ENCODE results near the gene SP140L. TPM values are rescaled to one million over a fixed set of nuclear protein-coding genes. Genes with fewer than 3 reads are reported as not detected.

Gene SP140L
- total RNA-seq, 1 donor from 2014 or later = 32.2 TPM

- Histone ChIP-seq H3K27me3 (ENCODE audit: insufficient read depth, low read length) (no peaks in the 10 kb centered on the region), H3K79me2 (ENCODE audit: insufficient read depth, low read length) (peaks cover 92% of the 10 kb centered on the region), H3K4me2 (ENCODE audit: low read length) (peak overlapping the region; percentile 1), H3K4me3 (ENCODE audit: insufficient read depth, low read depth, low read length) (no peak overlapping the region), H3K9me3 (ENCODE audit: insufficient read depth, low read depth, low read length) (no peaks in the 10 kb centered on the region), H3K4me1 (ENCODE audit: insufficient read depth, low read length) (peaks cover 4% of the 10 kb centered on the region), H2AFZ (ENCODE audit: low read depth, low read length) (no peak overlapping the region), H3K36me3 (ENCODE audit: insufficient read depth, low read length) (peaks cover 4% of the 10 kb centered on the region), H3K27ac (ENCODE audit: low read depth, low read length) (no peak overlapping the region), H3K9ac (ENCODE audit: low read length) (no peak overlapping the region), H4K20me1 (ENCODE audit: insufficient read depth, low read length) (peaks cover 45% of the 10 kb centered on the region)
- peak overlapping the region; percentile 45 for H3K4me3 Mint-ChIP-seq (ENCODE audit: unreplicated experiment)
- FAIRE-seq (no peak), DNase-seq (ENCODE audit: low read depth) (peak; percentile 75)
- no peaks in the 10 kb centered on the region for H3K27me3 Mint-ChIP-seq (ENCODE audit: low read depth, unreplicated experiment)
- H3K4me1 Mint-ChIP-seq (ENCODE audit: low read depth, unreplicated experiment) = peaks cover 48% of the 10 kb centered on the region
- peaks cover 2% of the 10 kb centered on the region for H3K9me3 Mint-ChIP-seq (ENCODE audit: unreplicated experiment)
- H3K36me3 Mint-ChIP-seq (ENCODE audit: low read depth, unreplicated experiment) = peaks cover 19% of the 10 kb centered on the region
- H3K27ac Mint-ChIP-seq (ENCODE audit: unreplicated experiment) = peak overlapping the region; percentile 50
- no peak for TF ChIP-seq EZH2 (IDR thresholded peaks at IDR 0.05; ENCODE audit: insufficient read depth, low read length)
- TF ChIP-seq, protein P1, sequence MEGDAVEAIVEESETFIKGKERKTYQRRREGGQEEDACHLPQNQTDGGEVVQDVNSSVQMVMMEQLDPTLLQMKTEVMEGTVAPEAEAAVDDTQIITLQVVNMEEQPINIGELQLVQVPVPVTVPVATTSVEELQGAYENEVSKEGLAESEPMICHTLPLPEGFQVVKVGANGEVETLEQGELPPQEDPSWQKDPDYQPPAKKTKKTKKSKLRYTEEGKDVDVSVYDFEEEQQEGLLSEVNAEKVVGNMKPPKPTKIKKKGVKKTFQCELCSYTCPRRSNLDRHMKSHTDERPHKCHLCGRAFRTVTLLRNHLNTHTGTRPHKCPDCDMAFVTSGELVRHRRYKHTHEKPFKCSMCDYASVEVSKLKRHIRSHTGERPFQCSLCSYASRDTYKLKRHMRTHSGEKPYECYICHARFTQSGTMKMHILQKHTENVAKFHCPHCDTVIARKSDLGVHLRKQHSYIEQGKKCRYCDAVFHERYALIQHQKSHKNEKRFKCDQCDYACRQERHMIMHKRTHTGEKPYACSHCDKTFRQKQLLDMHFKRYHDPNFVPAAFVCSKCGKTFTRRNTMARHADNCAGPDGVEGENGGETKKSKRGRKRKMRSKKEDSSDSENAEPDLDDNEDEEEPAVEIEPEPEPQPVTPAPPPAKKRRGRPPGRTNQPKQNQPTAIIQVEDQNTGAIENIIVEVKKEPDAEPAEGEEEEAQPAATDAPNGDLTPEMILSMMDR (IDR thresholded peaks at IDR 0.05; ENCODE audit: insufficient read depth, low read depth, low read length) = no peak
Measured at GRCh38 chr2:230423851-230424458, 97.0 kb downstream of the SP140L start.

GRCh38 chr2:230425377-230425776 is 98.4 kb downstream of the SP140L start:
- Histone ChIP-seq H4K20me1 (ENCODE audit: insufficient read depth, low read length) (peaks cover 46% of the 10 kb centered on the region), H2AFZ (ENCODE audit: low read depth, low read length) (no peak overlapping the region), H3K36me3 (ENCODE audit: insufficient read depth, low read length) (peaks cover 7% of the 10 kb centered on the region), H3K4me2 (ENCODE audit: low read length) (no peak overlapping the region), H3K9ac (ENCODE audit: low read length) (no peak overlapping the region), H3K27me3 (ENCODE audit: insufficient read depth, low read length) (no peaks in the 10 kb centered on the region), H3K79me2 (ENCODE audit: insufficient read depth, low read length) (peaks cover 92% of the 10 kb centered on the region), H3K27ac (ENCODE audit: low read depth, low read length) (no peak overlapping the region), H3K4me1 (ENCODE audit: insufficient read depth, low read length) (no peaks in the 10 kb centered on the region), H3K4me3 (ENCODE audit: insufficient read depth, low read depth, low read length) (no peak overlapping the region), H3K9me3 (ENCODE audit: insufficient read depth, low read depth, low read length) (no peaks in the 10 kb centered on the region)
- Mint-ChIP-seq H3K4me1 (ENCODE audit: low read depth, unreplicated experiment) (peaks cover 44% of the 10 kb centered on the region), H3K27me3 (ENCODE audit: low read depth, unreplicated experiment) (no peaks in the 10 kb centered on the region), H3K36me3 (ENCODE audit: low read depth, unreplicated experiment) (peaks cover 25% of the 10 kb centered on the region), H3K27ac (ENCODE audit: unreplicated experiment) (no peak overlapping the region), H3K9me3 (ENCODE audit: unreplicated experiment) (peaks cover 8% of the 10 kb centered on the region), H3K4me3 (ENCODE audit: unreplicated experiment) (peak overlapping the region; percentile 2)
- FAIRE-seq (no peak), DNase-seq (ENCODE audit: low read depth) (no peak)
- TF ChIP-seq, protein P1 (IDR thresholded peaks at IDR 0.05; ENCODE audit: insufficient read depth, low read depth, low read length) = no peak
- no peak for TF ChIP-seq EZH2 (IDR thresholded peaks at IDR 0.05; ENCODE audit: insufficient read depth, low read length)

GRCh38 chr2:230429513-230429912 is 102.5 kb downstream of the SP140L start:
- Histone ChIP-seq H3K9ac (ENCODE audit: low read length) (no peak overlapping the region), H3K4me3 (ENCODE audit: insufficient read depth, low read depth, low read length) (no peak overlapping the region), H2AFZ (ENCODE audit: low read depth, low read length) (no peak overlapping the region), H3K36me3 (ENCODE audit: insufficient read depth, low read length) (peaks cover 4% of the 10 kb centered on the region), H3K4me2 (ENCODE audit: low read length) (no peak overlapping the region), H4K20me1 (ENCODE audit: insufficient read depth, low read length) (peaks cover 47% of the 10 kb centered on the region), H3K27ac (ENCODE audit: low read depth, low read length) (no peak overlapping the region), H3K27me3 (ENCODE audit: insufficient read depth, low read length) (no peaks in the 10 kb centered on the region), H3K79me2 (ENCODE audit: insufficient read depth, low read length) (peaks cover 93% of the 10 kb centered on the region), H3K9me3 (ENCODE audit: insufficient read depth, low read depth, low read length) (no peaks in the 10 kb centered on the region), H3K4me1 (ENCODE audit: insufficient read depth, low read length) (no peaks in the 10 kb centered on the region)
- H3K27me3 Mint-ChIP-seq (ENCODE audit: low read depth, unreplicated experiment) = no peaks in the 10 kb centered on the region
- H3K9me3 Mint-ChIP-seq (ENCODE audit: unreplicated experiment) = peaks cover 8% of the 10 kb centered on the region
- FAIRE-seq (no peak), DNase-seq (ENCODE audit: low read depth) (no peak)
- no peak overlapping the region for H3K27ac Mint-ChIP-seq (ENCODE audit: unreplicated experiment)
- H3K4me1 Mint-ChIP-seq (ENCODE audit: low read depth, unreplicated experiment) = peaks cover 27% of the 10 kb centered on the region
- H3K36me3 Mint-ChIP-seq (ENCODE audit: low read depth, unreplicated experiment) = peaks cover 21% of the 10 kb centered on the region
- TF ChIP-seq EZH2 (IDR thresholded peaks at IDR 0.05; ENCODE audit: insufficient read depth, low read length) = no peak
- TF ChIP-seq, protein P1 (IDR thresholded peaks at IDR 0.05; ENCODE audit: insufficient read depth, low read depth, low read length) = no peak
- H3K4me3 Mint-ChIP-seq (ENCODE audit: unreplicated experiment) = no peak overlapping the region
